ENCODE data around the gene GJB2. TPM values are rescaled to one million over a fixed set of nuclear protein-coding genes. Genes with fewer than 3 reads are reported as not detected.

Gene GJB2
- total RNA-seq, 1 donor from 2014 or later: not detected

- no peak for TF ChIP-seq CTCF (conservative IDR thresholded peaks at IDR 0.05)
- H3K27ac Mint-ChIP-seq (ENCODE audit: unreplicated experiment): no peak overlapping the region
- no peaks in the 10 kb centered on the region for H3K36me3 Mint-ChIP-seq (ENCODE audit: low read depth)
- no peaks in the 10 kb centered on the region for H3K9me3 Mint-ChIP-seq
- H3K4me3 Mint-ChIP-seq: no peak overlapping the region
- DNase-seq (ENCODE audit: low read depth, low spot score): no peak
- peaks cover 23% of the 10 kb centered on the region for H3K27me3 Mint-ChIP-seq (ENCODE audit: low read depth)
- H3K4me1 Mint-ChIP-seq: no peaks in the 10 kb centered on the region
These were observed 26.8 kb upstream of the GJB2 start for GRCh38 chr13:20219577-20219976.

- TF ChIP-seq CTCF (conservative IDR thresholded peaks at IDR 0.05): no peak
- Mint-ChIP-seq H3K4me3 (no peak overlapping the region), H3K27ac (ENCODE audit: unreplicated experiment) (no peak overlapping the region), H3K4me1 (no peaks in the 10 kb centered on the region), H3K27me3 (ENCODE audit: low read depth) (peaks cover 25% of the 10 kb centered on the region), H3K36me3 (ENCODE audit: low read depth) (no peaks in the 10 kb centered on the region), H3K9me3 (peaks cover 5% of the 10 kb centered on the region)
- DNase-seq (ENCODE audit: low read depth, low spot score): no peak
These were observed 24.4 kb upstream of the GJB2 start for GRCh38 chr13:20217168-20217567.

- Mint-ChIP-seq H3K4me1 (peaks cover 4% of the 10 kb centered on the region), H3K9me3 (peaks cover 7% of the 10 kb centered on the region), H3K4me3 (no peak overlapping the region), H3K27ac (ENCODE audit: unreplicated experiment) (no peak overlapping the region), H3K27me3 (ENCODE audit: low read depth) (peaks cover 14% of the 10 kb centered on the region), H3K36me3 (ENCODE audit: low read depth) (no peaks in the 10 kb centered on the region)
- TF ChIP-seq CTCF (conservative IDR thresholded peaks at IDR 0.05): no peak
- DNase-seq (ENCODE audit: low read depth, low spot score): no peak
These were observed 17.2 kb upstream of the GJB2 start for GRCh38 chr13:20209948-20210347.

GRCh38 chr13:20206698-20207235 lies 14.0 kb upstream of the GJB2 start:
- Mint-ChIP-seq H3K36me3 (ENCODE audit: low read depth) (peaks cover under 1% of the 10 kb centered on the region), H3K4me1 (peaks cover 4% of the 10 kb centered on the region), H3K4me3 (no peak overlapping the region), H3K27me3 (ENCODE audit: low read depth) (no peaks in the 10 kb centered on the region), H3K9me3 (peaks cover 5% of the 10 kb centered on the region), H3K27ac (ENCODE audit: unreplicated experiment) (no peak overlapping the region)
- no peak for DNase-seq (ENCODE audit: low read depth, low spot score)
- TF ChIP-seq CTCF (conservative IDR thresholded peaks at IDR 0.05): no peak

- Mint-ChIP-seq H3K9me3 (peaks cover 5% of the 10 kb centered on the region), H3K4me1 (peaks cover 4% of the 10 kb centered on the region), H3K36me3 (ENCODE audit: low read depth) (peaks cover 3% of the 10 kb centered on the region), H3K4me3 (no peak overlapping the region), H3K27me3 (ENCODE audit: low read depth) (no peaks in the 10 kb centered on the region), H3K27ac (ENCODE audit: unreplicated experiment) (no peak overlapping the region)
- DNase-seq (ENCODE audit: low read depth, low spot score): no peak
- no peak for TF ChIP-seq CTCF (conservative IDR thresholded peaks at IDR 0.05)
These were observed 13.4 kb upstream of the GJB2 start for GRCh38 chr13:20206065-20206697.

Measured in neural crest cell (in vitro differentiated cells).